ENCODE data around the gene RCC2. TPM values are rescaled to one million over a fixed set of nuclear protein-coding genes. Genes with fewer than 3 reads are reported as not detected.
A peak's percentile ranks its signal among the peaks of the same experiment; 100 is the strongest.
"Not testable (repeated sequence)": the region's sequence is repeated elsewhere in the genome, so short reads cannot be mapped to it uniquely, and the experiment has no call there.

The RCC2 gene
- 10 to 100 TPM; 95.9 to 98.8 (median 97.9) TPM for polyA plus RNA-seq (ENCODE audit: insufficient read length in 4 of 4)

DNA sequence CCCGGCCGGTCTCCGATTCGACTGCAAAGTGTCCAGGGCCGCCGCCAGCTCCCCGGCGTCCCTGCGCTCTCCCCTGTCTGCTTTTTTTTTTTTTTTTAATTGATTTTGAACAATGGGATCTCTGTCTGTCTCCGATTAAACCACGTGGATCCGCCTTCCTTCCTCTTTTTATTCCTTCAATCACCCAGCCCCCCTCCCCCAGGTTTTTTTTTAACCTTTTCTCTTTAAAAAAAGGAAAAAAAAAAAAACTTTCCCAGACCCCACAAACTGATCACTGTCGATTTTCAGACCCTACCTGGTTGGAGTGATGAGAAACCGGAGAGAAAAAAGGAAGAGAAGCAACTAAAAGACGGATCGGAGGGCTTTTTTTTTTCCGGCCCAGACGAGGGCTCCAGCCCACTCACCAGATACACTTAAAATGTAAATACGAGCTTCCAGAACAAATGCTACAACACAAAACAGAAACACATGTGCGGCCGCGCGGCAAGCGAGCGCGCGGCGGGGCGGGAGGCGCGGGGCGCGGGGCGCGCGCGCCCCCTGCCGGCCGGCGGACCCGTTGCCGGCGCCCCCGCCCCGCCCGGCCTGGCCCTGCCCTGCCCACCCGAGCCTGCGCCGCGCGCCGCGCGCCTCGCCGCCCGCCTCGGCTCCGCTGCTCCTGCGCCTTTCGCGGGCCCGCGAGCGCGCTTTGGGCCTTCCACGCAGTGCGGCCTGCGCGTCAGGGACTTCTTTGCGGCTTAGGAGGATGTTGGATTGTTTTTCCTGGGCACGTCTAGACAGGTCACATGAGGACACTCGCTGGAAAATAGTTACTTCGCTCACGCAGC is at the start of gene RCC2:
Gene RCC2 (minus strand): TSS at position 428 of the 824 bp plus-strand sequence. CDS start 1,163 bp downstream, outside the sequence.
- no peak for DNase-seq (ENCODE audit: low read depth in 4 of 4, low spot score in 3 of 4)

- no peak for DNase-seq (ENCODE audit: low read depth in 4 of 4, low spot score in 3 of 4)
Measured at GRCh38 chr1:17486242-17486641, 46.8 kb upstream of the RCC2 start.

GRCh38 chr1:17485281-17485680 is 45.8 kb upstream of the RCC2 start:
- no peak for DNase-seq (ENCODE audit: low read depth in 4 of 4, low spot score in 3 of 4)

DNA sequence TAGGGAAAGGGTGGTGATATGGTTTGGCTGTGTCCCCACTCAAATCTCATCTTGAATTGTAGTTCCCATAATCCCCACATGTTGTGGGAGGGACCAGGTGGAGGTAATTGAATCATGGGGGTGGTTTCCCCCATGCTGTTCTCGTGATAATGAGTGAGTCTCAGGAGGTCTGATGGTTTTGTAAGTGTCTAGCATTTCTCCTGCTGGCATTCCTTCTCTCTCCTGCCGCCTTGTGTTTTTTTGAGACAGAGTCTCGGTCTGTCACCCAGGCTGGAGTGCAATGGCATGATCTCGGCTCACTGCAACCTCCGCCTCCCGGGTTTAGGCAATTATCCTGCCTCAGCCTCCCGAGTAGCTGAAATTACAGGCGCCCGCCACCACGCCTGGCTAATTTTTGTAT is 42.5 kb upstream of the RCC2 start:
- not testable (repeated sequence) for DNase-seq (ENCODE audit: low read depth in 4 of 4, low spot score in 3 of 4)

DNA sequence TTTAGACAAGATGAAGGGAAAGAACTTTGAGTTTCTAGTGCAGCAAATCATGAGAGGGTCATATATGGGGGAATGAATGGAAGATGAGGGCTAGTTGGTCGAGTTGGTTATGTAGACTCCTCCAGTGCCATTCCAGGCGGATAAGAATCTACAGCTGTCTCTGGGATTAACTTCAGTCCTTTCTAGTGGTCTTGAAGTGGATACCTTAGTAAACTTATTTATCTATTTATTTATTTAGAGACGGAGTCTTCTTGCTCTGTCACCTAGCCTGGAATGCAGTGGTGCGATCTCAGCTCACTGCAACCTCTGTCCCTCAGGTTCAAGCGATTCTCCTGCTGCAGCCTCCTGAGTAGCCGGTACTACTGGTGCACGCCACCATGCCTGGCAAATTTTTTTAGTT is 41.4 kb upstream of the RCC2 start:
- DNase-seq (ENCODE audit: low read depth in 4 of 4, low spot score in 3 of 4) = no peak

DNA sequence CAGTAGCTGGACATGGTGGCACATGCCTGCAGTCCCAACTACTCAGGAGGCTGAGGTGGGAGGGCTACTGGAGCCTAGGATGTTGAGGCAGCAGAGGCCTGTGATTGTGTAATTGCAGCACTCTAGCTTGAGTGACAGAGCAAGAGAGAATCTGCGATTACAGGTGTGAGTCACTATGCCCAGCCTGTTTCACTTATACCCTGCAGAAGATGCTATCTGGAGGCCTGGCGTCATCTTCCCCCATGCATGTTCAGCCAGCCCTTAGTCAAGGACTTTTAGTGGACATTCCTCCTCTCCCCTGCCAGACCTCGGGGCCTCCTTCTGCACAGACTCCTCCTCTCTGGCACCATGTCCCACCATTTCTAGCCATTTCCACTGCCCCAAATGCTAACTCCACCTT is 36.3 kb upstream of the RCC2 start:
- no peak for DNase-seq (ENCODE audit: low read depth in 4 of 4, low spot score in 3 of 4)

- not testable (repeated sequence) for DNase-seq (ENCODE audit: low read depth in 4 of 4, low spot score in 3 of 4)
Measured at GRCh38 chr1:17474836-17475555, 35.5 kb upstream of the RCC2 start.

DNA sequence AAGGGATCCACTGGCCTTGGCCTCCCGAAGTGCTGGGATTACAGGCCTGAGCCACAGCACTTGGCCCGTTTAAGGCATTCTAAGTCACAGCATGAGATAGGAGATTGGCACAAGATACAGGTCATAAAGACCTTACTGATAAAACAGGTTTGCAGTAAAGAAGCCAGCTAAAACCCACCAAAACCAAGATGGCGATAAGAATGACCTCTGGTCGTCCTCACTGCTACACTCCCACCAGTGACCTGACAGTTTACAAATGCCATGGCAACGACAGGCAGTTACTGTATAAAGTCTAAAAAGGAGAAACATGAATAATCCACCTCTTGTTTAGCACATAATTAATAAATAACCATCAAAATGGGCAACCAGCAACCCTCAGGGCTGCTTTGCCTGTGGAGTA is 33.3 kb upstream of the RCC2 start:
- DNase-seq (ENCODE audit: low read depth in 4 of 4, low spot score in 3 of 4) = peak in 1 of 4 donors; percentile 14

DNA sequence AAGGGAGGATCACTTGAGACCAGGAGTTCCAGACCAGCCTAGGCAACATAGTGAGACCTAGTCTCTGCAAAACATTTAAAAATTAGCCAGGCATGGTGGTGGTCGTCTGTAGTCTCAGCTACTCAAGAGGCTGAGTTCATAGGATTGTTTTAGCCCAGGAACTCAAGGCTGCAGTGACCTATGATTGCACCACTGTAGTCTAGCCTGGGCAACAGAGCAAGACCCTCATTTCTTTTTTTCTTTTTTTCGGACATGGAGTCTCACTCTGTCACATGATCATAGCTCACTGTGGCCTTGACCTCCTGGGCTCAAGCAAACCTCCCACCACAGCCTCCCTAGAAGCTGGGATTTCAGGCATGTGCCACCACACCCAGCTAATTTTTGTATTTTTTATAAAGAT is 31.9 kb upstream of the RCC2 start:
- no peak for DNase-seq (ENCODE audit: low read depth in 4 of 4, low spot score in 3 of 4)

DNA sequence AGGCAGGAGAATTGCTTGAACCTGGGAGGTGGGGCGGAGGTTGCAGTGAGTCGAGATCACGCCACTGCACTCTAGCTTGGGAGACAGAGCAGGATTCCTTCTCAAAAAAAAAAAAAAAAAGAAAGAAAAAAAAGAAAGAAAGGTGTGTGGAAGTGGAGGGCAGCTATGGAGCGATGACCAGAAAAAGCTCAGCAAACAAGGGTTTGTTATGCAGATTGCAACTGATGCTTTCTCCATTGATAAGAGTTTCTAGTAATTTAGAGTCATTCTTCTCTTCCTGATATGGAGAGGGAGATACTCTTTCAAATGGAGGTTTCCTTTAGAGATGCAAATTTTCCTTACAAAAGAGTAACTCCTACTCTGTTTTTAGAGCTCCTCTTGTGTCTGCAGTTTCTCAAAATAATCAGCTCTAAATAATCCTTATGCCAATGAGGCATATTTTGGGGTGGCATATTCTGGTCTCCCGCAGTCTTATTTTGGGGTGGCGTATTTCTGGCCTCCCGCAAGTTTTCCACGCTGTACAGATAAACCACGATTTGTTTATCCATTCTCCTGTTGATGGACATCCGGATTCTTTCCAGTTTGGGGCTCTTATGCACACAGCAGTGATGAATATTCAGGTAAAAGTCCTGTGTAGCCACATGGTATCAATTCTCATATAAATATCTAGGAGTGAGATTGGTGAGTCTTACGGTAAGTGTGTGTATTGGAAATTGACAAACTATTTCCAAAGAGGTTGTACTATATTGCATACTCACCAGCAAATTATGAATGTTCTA is 30.7 kb upstream of the RCC2 start:
- DNase-seq (ENCODE audit: low read depth in 4 of 4, low spot score in 3 of 4) = no peak

GRCh38 chr1:17468357-17469265 is 29.1 kb upstream of the RCC2 start:
- not testable (repeated sequence) for DNase-seq (ENCODE audit: low read depth in 4 of 4, low spot score in 3 of 4)

- DNase-seq (ENCODE audit: low read depth in 4 of 4, low spot score in 3 of 4) = no peak
Measured at GRCh38 chr1:17466359-17466758, 26.9 kb upstream of the RCC2 start.

GRCh38 chr1:17465228-17465627 is 25.8 kb upstream of the RCC2 start:
- DNase-seq (ENCODE audit: low read depth in 4 of 4, low spot score in 3 of 4) = no peak

DNA sequence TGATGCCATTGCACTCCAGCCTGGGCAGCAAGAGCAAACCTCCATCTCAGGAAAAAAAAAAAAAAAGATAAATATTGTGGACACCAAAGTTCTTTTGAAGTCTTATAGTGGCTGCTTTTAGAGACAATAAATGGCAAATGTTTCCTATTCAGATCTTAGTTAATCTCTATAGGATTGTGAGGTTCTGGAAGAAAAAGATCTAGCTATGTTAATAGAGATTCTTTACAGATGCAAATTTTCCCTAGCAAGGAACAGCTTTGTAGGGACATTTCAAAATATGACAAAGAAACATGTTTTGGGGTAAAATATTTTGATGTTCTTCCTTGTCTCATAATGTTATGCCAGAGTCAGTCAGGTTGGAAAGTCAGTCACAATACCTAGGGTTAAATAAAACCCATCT is 24.5 kb upstream of the RCC2 start:
- DNase-seq (ENCODE audit: low read depth in 4 of 4, low spot score in 3 of 4) = no peak

DNA sequence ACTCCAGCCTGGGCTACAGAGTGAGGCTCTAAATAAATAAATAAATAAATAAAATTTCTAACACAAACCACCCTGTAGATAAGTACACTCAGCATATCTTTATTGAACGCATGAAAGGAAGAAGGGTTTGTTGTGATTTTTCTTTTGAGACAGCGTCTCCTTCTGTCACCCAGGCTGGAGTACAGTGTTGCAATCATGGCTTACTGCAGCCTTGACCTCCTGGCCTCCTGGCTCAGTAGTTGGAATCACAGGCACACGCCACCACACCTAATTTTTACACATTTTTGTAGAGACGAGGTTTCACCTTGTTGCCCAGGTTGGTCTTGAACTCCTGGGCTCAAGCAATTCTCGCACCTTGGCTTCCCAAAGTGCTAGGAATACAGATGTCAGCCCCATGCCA is 23.2 kb upstream of the RCC2 start:
- no peak for DNase-seq (ENCODE audit: low read depth in 4 of 4, low spot score in 3 of 4)

DNA sequence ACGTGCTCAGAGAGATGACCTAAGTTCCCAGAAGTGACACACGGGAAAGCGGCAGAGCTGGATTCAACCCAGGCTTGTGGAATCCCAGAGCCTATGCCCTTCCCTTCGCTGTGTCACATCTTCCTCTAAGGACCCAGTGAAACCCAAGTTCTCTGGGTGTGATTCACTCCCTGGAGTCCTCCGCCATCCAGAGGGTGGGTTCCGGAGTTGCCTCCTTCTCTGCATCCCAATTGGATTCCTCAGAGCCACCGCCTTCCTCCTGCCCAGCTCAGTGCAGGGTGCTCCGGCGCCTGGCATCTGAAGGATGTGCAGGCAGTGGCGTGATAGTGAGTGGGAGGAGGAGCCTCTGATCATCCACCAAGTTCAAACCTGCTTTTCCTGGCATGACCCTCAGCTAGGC is 20.7 kb upstream of the RCC2 start:
- no peak for DNase-seq (ENCODE audit: low read depth in 4 of 4, low spot score in 3 of 4)

- no peak for DNase-seq (ENCODE audit: low read depth in 4 of 4, low spot score in 3 of 4)
Measured at GRCh38 chr1:17458794-17459193, 19.3 kb upstream of the RCC2 start.

GRCh38 chr1:17452686-17453085 is 13.2 kb upstream of the RCC2 start:
- no peak for DNase-seq (ENCODE audit: low read depth in 4 of 4, low spot score in 3 of 4)

- not testable (repeated sequence) for DNase-seq (ENCODE audit: low read depth in 4 of 4, low spot score in 3 of 4)
Measured at GRCh38 chr1:17452203-17452602, 12.7 kb upstream of the RCC2 start.

DNA sequence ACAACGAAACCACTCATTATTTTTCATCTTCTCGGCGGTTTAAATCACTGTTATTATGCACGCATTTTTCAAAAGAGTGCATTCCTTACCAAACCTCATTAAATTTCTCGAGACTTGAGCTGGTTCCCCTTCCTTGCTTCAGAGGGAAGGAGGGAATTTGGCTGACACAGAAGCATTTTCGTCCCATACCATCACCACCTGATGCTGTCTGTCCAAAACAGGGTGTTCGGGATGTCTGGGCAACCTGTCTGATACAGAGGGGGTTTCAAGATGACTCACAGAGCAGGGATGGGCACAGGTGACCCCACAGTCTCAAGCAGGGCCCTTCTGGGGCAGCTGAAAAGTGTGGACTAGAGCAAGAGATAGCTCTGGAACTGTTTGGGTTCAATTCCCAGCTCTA is 12.3 kb upstream of the RCC2 start:
- no peak for DNase-seq (ENCODE audit: low read depth in 4 of 4, low spot score in 3 of 4)

All from right renal pelvis (tissue), 4 donors.